Adrenal gland (tissue), 12 donors: Measurements from ENCODE around the gene MATN3. TPM values are rescaled to one million over a fixed set of nuclear protein-coding genes. Genes with fewer than 3 reads are reported as not detected.

Source experiments
- DNase-seq, 7 donors: peaks; one replicate each; pipeline ENCODE4 v3.0.0-alpha.2; 2019 to 2020
- H3K27ac ChIP-seq, 5 donors: fragments of 200-600 bp; sonication (generic) in 4 of 5; 1 replicate in 3 of 5; 2 replicates in 2 of 5; pipeline versions ENCODE4 v1.5.1 to v1.8.0; 2016 to 2020; ENCODE audit warnings: mild to moderate bottlenecking in 1 of 5
- H3K27me3 ChIP-seq: fragments of 200-600 bp; 2 replicates; pipeline ENCODE4 v1.8.0; 2021
- H3K36me3 ChIP-seq, 2 donors: fragments of 200-600 bp; replicated peaks in 1 of 2; 1 replicate in 1 of 2; 2 replicates in 1 of 2; pipeline versions ENCODE4 v1.5.1 to v1.8.0; 2018 to 2022
- H3K4me1 ChIP-seq, 2 donors: fragments of 200-600 bp; replicated peaks in 1 of 2; 1 replicate in 1 of 2; 2 replicates in 1 of 2; pipeline versions ENCODE4 v1.5.1 to v1.8.0; 2018 to 2021
- H3K4me3 ChIP-seq, 4 donors: fragments of 200-600 bp; sonication (generic) in 3 of 4; one replicate each; pipeline ENCODE4 v1.5.1; 2016 to 2018
- H3K9me3 ChIP-seq, 3 donors: fragments of 200-600 bp; sonication (generic) in 1 of 3; replicated peaks in 1 of 3; 1 replicate in 2 of 3; 2 replicates in 1 of 3; pipeline versions ENCODE4 v1.5.1 to v1.8.0; 2016 to 2021
- CTCF ChIP-seq, 6 experiments: fragments of 450-650 bp in 4 of 6; fragments of 200-600 bp in 2 of 6; sonication (generic) in 1 of 6; IDR thresholded peaks; 1 replicate in 5 of 6; 2 replicates in 1 of 6; pipeline versions ENCODE4 v1.5.1 to v1.8.0; 2016 to 2021; ENCODE audit warnings: antibody characterized with exemption in 6 of 6, mild to moderate bottlenecking in 2 of 6, moderate library complexity in 1 of 6
- POLR2A ChIP-seq, 2 donors: fragments of 450-650 bp; IDR thresholded peaks; one replicate each; pipeline ENCODE4 v1.6.1; 2017; ENCODE audit warnings: antibody characterized with exemption in 2 of 2, mild to moderate bottlenecking in 2 of 2, moderate library complexity in 1 of 2
- WGBS, 4 donors: extraction: QIAGEN DNeasy Blood & Tissue Kit in 2 of 4; methylation state at CpG; one replicate each; pipeline versions ENCODE4 v1.1.5 to v1.1.7; 2013 to 2017; 5-methylcytosine and 5-hydroxymethylcytosine counted together
- intact Hi-C, 2 donors: fragments of 100-400 bp; cut with DNase I; formaldehyde crosslinking; loops; one replicate each; pipeline versions ENCODE4 v1.14.1 to v1.15.0; 2022 to 2023
- polyA plus RNA-seq, 3 donors: library from polyadenylated mRNA; stranded (reverse); fragments of 200-250 nt in 2 of 3; fragments of 350-450 nt in 1 of 3; fragmentation: Illumina TruSeq in 1 of 3; extraction: RNeasy Lipid Tissue Mini Kit (QIAGEN cat#74804) in 1 of 3; gene quantifications; one replicate each; pipeline ENCODE4 v1.2.3, GENCODE V29; 2013 to 2014
- total RNA-seq, 9 donors: library from RNA; depleted of rRNA in 4 of 9; stranded (reverse); fragments of >200 nt in 4 of 9; fragments of 120-200 nt in 1 of 9; fragmentation: NEBNext Ultra II Directional in 1 of 9; extraction: Animal tissue kit (Norgen Biotek cat#: 25700) in 1 of 9; gene quantifications; one replicate each; pipeline versions ENCODE4 v1.1.0 to v1.2.4, GENCODE V29; 2013 to 2023
- donor health status: healthy with polysubstance abuse.
- donor health status: Bipolar disorder and iron deficiency.
- donor health status: DM: yes; HTN: yes; CAD: no.
- donor health status: DM: no; HTN: no; CAD: no.
- donor health status: DM: no; HTN: no; CAD: no.
- donor health status: DM: yes; HTN: yes; CAD: no.

MATN3 gene
- total and polyA plus RNA-seq, 12 donors: 0.14 to 2.4 (median 0.77) TPM; not detected in 1

DNA sequence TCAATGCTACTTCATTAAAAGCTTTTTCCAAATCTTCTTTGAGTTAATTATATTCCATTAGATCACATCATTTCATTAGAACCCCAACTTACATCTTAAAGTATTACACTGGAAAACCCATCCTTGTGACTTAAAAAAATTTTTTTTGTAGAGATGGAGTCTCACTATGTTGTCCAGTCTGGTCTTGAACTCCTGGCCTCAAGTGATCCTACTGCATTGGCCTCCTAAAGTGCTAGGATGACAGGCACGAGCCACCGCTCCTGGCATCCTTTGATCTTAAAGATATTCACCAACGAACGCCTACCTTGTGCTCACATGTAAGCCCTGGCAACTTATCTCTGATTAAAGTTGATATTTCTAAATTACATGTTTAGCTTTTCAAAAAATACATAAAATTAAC, 32.3 kb upstream of the MATN3 start:
- intact Hi-C loops: no loop called here
- H3K27ac ChIP-seq: no peak overlapping the region
- DNase-seq: no peak
- H3K36me3 ChIP-seq: peaks cover 0 to 10% of the 10 kb centered on the region in 2 donors
- no peaks in the 10 kb centered on the region for H3K27me3 ChIP-seq
- H3K4me3 ChIP-seq: no peak overlapping the region
- no peaks in the 10 kb centered on the region for H3K9me3 ChIP-seq
- 78 to 87% (median 81%) methylated on average over 4 of the region's 4 CpGs for WGBS, 4 donors
- H3K4me1 ChIP-seq: peaks cover 37 to 44% of the 10 kb centered on the region in 2 donors
- TF ChIP-seq POLR2A (IDR thresholded peaks at IDR 0.05) (no peak), CTCF (IDR thresholded peaks at IDR 0.05) (no peak)

- peaks cover 21 to 25% of the 10 kb centered on the region in 2 donors for H3K4me1 ChIP-seq
- peaks cover 0 to 31% of the 10 kb centered on the region in 2 donors for H3K36me3 ChIP-seq
- no peaks in the 10 kb centered on the region for H3K9me3 ChIP-seq
- H3K27me3 ChIP-seq: no peaks in the 10 kb centered on the region
- no peak for DNase-seq
- TF ChIP-seq CTCF (IDR thresholded peaks at IDR 0.05): no peak
- no peak for TF ChIP-seq POLR2A (IDR thresholded peaks at IDR 0.05)
- H3K4me3 ChIP-seq: no peak overlapping the region
- 18 to 36% (median 26%) methylated on average over 2 of the region's 2 CpGs for WGBS, 4 donors
- no peak overlapping the region for H3K27ac ChIP-seq
- intact Hi-C loops: no loop called here
These were observed 30.1 kb upstream of the MATN3 start for GRCh38 chr2:20042531-20042930.

DNA sequence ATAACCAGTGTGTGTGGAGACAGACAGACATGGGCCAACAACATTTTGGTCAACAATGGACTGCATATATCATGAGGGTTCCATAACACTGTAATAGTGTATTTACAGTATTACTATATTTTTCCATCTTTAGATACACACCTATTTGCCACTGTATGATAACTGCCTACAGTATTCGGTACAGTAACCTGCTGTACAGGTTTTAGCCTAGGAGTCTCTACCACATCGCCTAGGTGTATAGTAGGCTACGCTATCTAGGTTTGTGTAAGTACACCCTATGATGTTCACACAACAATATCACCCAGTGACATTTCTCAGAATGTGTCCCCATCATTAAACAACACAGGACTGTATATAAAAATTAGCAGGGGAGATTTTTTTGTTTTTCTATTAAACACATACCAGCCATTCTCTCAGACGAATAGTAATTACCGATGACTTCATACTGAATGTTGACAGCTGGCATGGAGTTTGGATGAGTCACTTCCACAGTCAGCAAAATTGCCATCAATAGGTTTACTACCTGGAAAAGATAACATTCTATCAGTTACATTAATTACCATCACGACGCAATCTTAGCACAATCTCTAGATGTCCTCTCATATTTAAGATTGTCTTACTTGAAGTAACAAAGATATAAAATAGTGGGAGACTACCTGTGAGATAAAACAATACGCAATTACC, 28.2 kb upstream of the MATN3 start:
- peaks cover 0 to 47% of the 10 kb centered on the region in 2 donors for H3K36me3 ChIP-seq
- 69 to 72% (median 71%) methylated on average over 8 of the region's 8 CpGs for WGBS, 4 donors
- H3K27me3 ChIP-seq: no peaks in the 10 kb centered on the region
- H3K27ac ChIP-seq: no peak overlapping the region
- TF ChIP-seq POLR2A (IDR thresholded peaks at IDR 0.05): no peak
- no peak for TF ChIP-seq CTCF (IDR thresholded peaks at IDR 0.05)
- H3K4me1 ChIP-seq: peaks cover 14 to 25% of the 10 kb centered on the region in 2 donors
- peak in 1 of 7 donors; percentile 29 for DNase-seq
- no peaks in the 10 kb centered on the region for H3K9me3 ChIP-seq
- intact Hi-C loops: no loop called here
- H3K4me3 ChIP-seq: no peak overlapping the region

DNA sequence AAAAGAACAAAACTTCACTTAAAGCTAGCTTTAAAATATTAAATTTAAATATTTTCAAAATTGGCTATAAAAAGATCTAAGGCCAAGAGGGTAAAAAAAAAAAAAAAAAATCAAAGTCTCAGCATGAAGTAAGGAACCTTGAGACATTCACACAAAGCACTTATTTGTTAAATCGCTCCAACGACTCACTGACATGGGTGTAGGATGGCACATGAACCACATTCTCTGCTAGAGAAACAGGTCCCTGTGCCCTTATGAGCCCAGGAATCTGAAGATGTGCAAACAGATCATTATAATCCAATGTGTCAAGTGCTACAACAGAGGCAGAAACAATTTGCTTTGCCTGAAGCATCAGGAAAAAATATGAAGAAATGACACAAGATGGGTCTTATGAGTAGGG, 25.2 kb upstream of the MATN3 start:
- H3K27ac ChIP-seq: no peak overlapping the region
- no peak overlapping the region for H3K4me3 ChIP-seq
- no peaks in the 10 kb centered on the region for H3K27me3 ChIP-seq
- 37 to 60% (median 45%) methylated on average over 2 of the region's 2 CpGs for WGBS, 4 donors
- no peaks in the 10 kb centered on the region for H3K9me3 ChIP-seq
- peaks cover 0 to 14% of the 10 kb centered on the region in 2 donors for H3K4me1 ChIP-seq
- no peak for DNase-seq
- TF ChIP-seq CTCF (IDR thresholded peaks at IDR 0.05) (no peak), POLR2A (IDR thresholded peaks at IDR 0.05) (no peak)
- intact Hi-C loops: no loop called here
- peaks cover 0 to 74% of the 10 kb centered on the region in 2 donors for H3K36me3 ChIP-seq
